Measurements from ENCODE around the gene ZNF764.
"Not testable (repeated sequence)": the region's sequence is repeated elsewhere in the genome, so short reads cannot be mapped to it uniquely, and the experiment has no call there.

The ZNF764 gene

DNA sequence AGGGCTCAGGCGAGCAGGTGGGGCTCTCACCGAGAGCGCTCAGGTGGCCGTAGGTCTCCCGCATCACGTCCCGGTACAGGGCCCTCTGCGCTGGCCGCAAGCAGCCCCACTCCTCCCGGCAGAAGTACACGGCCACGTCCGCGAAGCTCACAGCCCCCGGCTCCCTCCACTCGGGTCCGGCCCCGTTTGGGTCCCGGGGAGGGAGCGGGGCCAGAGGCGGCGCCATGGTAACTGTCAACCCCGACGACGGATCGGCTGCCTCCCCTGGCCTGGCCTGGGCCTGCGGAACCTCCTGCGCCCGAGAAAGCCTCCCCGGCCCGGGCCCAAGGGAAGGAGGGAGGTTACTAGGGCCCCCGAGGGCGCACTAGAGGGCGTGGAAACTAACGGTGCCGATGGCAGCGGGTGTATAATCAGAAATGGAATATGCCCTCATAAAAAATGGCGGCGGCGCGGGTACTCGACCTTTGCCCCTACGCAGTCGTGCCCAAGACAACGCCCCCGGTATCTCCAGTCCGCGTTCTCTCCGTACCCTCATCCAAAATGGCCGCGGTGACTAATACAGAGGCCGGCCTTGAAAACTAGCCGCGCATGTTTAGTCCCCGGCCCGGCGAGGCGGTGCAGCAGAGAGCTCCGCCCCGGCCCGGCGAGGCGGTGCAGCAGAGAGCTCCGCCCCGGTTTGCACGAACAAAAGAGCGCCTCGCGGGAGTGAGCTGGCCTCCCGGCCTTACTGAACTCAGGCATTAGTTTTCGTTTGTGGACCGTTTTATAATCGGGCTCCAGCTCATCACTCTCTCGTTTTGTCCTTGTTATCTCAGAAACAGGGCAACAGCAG is at the start of gene ZNF764:
TSS of gene ZNF764 (minus strand) at position 418 of the 832 bp plus-strand sequence. CDS start at position 226, 192 bp downstream.
- peak; percentile 96 to 97 for DNase-seq

DNA sequence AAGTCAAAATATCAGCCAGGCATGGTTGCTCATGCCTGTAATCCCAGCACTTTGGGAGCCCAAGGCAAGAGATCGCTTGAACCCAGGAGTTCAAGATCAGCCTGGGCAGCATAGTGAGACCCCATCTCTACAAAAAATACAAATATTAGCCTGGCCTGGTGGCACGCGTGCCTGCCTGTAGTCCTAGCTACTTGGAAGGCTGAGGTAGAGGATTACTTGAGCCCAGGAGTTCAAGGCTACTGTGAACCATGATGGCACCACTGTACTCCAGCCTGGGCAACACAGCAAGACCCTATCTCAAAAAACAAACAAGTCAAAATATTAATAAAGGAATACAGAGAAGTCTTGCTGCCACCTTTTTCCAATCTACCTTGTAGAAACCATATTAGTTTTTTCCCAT is 47.8 kb upstream of the ZNF764 start:
- DNase-seq, result no peak

- DNase-seq, result no peak
Measured at GRCh38 chr16:30605158-30605557, 47.0 kb upstream of the ZNF764 start.

- no peak for DNase-seq
Measured at GRCh38 chr16:30604316-30604947, 46.3 kb upstream of the ZNF764 start.

- no peak for DNase-seq
Measured at GRCh38 chr16:30603945-30604315, 45.8 kb upstream of the ZNF764 start.

DNA sequence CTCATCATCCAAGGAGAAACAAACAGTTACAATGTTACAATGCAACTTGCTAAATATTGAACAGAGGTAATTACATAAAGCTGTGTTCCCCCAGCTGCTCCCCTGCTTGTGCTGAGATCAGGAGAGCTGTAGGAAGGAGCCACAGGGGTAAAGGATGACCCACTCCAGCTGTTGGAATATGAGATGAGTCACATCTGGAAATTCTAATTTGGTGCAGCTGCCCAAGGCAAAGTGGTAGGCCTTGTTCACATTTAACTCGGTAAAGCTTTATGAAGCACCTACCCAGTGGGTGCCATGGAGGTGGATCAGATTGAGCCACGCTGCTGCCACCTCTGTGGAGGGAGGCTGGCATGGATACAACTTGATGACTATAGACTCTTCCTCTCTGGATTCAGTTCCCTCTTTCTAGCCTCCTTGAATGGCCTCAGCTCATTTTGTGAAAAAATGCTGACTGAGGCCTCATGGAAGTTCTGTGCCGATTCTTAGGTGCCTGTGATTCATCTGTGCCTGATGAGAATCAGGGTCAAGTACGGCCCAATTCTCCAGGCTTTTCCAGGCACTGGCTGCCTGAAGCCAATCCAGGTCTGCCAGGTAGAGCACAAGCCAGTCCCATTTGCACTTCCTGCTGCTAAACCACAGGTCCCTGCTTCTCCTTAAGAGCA is 44.6 kb upstream of the ZNF764 start:
- DNase-seq, result no peak

DNA sequence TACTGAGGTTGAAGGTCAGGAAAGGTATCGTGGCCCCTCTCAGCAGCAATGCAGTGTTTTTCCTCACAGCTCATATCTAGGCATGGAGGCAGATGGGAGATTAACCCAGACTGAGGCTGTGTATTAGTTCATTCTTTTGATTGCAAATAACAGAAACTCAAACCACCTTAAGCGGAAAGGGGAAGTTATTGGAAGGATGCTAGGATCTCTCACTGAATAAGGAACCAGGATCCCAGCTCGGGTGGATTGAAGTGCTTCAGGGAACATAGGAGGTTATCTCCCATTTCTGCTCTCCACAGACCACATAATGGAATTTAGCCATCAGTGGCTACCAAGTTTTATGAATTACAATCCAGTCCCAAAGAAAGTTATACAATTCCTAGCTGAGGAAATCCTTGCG is 43.8 kb upstream of the ZNF764 start:
- no peak for DNase-seq

DNA sequence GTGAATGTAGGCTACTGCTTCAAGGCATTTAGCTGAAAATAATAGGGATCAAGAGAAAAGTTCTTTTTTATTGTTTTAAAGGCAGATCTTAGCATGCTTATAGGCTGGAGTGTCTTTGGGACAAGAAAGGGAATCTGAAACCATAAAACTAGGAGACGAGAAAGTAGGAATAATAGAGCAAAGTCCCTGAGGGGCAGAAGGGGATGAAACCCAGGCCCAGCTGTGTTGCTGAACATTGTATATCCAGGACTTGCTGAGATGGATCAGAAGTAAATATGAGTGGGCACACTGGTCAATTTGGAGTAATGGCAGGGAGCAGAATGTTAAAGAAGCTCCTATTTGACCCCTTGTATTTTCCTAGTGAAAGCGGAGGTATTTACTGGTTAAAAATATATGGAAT is 42.8 kb upstream of the ZNF764 start:
- no peak for DNase-seq

- DNase-seq, result no peak
Measured at GRCh38 chr16:30600215-30600614, 42.0 kb upstream of the ZNF764 start.

GRCh38 chr16:30592871-30593270 is 34.7 kb upstream of the ZNF764 start:
- DNase-seq, result no peak

DNA sequence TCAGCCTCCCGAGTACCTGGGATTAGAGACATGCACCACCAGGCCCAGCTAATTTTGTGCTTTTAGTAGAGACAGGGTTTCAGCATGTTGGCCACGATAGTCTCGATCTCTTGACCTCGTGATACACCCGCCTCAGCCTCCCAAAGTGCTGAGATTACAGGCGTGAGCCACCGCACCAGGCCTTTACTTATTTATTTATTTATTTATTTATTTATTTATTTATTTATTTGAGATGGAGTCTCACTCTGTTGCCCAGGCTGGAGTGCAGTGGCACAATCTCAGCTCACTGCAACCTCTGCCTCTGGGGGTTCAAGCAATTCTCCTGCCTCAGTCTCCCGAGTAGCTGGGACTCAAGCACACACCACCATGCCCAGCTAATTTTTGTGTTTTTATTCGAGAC is 32.7 kb upstream of the ZNF764 start:
- DNase-seq, result not testable (repeated sequence)

- not testable (repeated sequence) for DNase-seq
Measured at GRCh38 chr16:30589582-30589981, 31.4 kb upstream of the ZNF764 start.

DNA sequence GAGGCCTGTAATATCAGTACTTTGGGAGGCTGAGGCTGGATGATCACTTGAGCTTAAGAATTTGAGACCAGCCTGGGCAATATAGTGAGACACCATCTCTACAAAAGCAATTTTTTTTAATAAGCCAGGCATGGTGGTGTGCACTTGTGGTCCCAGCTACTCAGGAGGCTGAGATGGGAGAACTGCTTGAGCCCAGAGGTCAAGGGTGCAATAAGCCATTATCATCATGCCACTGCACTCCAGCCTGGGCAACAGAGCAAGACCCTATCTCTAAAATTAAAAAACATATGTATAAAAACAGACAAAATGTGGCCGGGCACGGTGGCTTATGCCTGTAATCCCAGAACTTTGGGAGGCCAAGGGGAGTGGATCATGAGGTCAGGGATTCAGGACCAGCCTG is 30.5 kb upstream of the ZNF764 start:
- no peak for DNase-seq

- peak; percentile 97 to 99 for DNase-seq
Measured at GRCh38 chr16:30585400-30586191, 27.4 kb upstream of the ZNF764 start, which contains the start of gene ZNF785. ZNF785 (minus strand) TSS chr16:30585697; CDS start chr16:30585611, 86 bp downstream.

GRCh38 chr16:30585022-30585399 is 26.8 kb upstream of the ZNF764 start:
- no peak for DNase-seq

DNA sequence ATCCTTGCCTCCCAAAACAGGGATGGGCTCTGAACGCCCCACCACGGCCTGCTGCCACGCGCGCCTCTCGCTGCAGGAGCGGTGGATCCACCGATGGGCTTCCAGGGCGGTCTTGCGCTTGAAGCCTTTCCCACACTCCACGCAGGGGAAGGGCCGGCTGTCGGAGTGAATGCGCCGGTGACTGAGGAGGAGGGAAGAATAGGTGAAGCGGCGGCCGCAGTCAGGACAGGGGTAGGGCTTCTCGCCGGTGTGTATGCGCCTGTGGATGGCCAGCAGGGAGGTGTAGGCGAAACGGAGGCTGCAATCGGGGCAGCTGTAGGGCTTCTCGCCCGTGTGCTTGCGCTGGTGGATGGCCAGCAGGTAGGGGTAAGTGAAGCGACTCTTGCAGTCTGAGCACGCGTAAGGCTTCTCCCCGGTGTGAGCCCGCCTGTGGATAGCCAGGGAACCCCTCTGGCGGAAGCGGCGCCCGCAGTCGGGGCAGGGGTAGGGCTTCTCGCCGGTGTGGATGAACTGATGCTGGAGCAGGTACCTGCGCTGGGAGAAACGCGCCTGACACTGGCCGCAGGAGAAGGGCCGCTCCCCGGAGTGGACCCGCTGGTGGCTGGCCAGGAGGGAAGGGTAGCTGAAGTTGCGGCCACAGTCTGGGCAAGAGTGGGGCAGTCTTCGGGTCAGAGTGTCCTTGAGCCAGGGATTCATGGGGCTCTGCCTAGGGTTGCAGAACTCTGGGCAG is 24.6 kb upstream of the ZNF764 start:
- no peak for DNase-seq

- DNase-seq, result no peak
Measured at GRCh38 chr16:30581457-30581856, 23.3 kb upstream of the ZNF764 start.

DNA sequence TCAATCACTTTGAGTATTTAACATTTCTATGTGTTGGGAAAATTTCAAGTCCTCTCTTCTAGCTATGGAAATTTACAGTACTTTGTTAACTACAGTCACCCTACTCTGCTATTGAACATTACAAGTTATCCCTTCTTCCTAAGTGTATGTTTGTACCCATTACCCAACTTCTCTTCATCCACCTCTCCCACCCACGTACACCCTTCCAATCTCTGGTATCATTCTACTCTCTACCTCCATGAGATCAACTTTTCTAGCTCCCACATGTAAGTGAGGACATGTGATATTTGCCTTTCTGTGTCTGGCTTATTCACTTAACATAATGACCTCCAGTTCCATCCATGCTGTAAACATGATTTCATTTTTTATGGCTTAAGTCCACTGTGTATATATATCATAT is 16.5 kb upstream of the ZNF764 start:
- DNase-seq, result no peak

GRCh38 chr16:30571445-30572322 is 13.5 kb upstream of the ZNF764 start, which contains the start of gene ZNF688:
ZNF688 (minus strand) TSS chr16:30571714; CDS start chr16:30571629, 85 bp downstream.
- DNase-seq, result peak; percentile 91 to 97

DNA sequence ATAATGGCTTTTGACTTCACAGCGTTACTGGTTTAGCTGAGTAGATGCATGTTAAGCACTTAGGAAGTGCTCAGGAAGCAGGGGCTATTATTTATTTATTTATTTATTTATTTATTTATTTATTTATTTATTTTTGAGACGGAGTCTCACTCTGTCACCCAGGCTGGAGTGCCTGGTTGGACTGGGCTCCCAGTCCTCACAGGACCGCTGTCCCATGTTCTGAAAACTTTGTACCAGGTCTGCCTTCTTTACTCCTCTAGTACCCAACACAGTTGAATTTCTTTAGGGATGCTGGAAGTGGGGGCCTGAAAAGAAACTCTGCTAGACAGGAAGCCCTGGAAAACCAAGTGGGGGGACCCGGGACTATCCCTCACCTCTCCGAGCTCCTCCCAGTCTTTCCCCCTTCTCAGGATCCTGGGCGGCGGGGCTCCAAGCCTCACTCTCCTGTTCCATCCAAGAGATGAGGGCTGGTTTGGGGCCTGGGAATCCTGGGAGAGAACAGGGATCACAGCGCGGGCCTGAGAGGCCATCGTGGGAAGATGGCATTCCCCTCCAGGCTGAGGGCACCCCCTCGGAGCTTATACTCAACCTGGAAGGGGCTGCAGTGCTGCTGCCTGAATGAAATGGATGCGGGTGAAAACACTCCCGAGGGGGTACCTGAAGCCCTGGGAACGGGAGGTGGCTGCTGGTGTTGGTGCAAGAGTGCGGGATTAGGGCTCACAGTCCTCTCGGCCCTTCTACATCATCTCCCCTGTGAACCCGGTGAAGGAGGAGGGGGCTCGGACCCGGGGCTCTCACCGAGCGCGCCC is 12.7 kb upstream of the ZNF764 start:
- no peak for DNase-seq

Measured in SW 1271 (cell line).